H1 (cell line): ENCODE data around the gene TMEM151A. TPM values are rescaled to one million over a fixed set of nuclear protein-coding genes. Genes with fewer than 3 reads are reported as not detected.
A peak's percentile ranks its signal among the peaks of the same experiment; 100 is the strongest.

Experiments
- CTCF ChIA-PET: fragments of 300-600 bp; sonication (Branson Sonifier 250); formaldehyde crosslinking; loops from one replicate; lab custom pipeline; 2021; ENCODE audit not compliant: partially characterized antibody; lab: Charles Lee
- POLR2A ChIA-PET: fragments of 300-600 bp; sonication (Branson Sonifier 250); formaldehyde crosslinking; loops from one replicate; lab custom pipeline; 2021; ENCODE audit warnings: inconsistent platforms; ENCODE audit not compliant: partially characterized antibody; lab: Charles Lee
- DNase-seq, 2 experiments: peaks; one replicate each; pipeline versions ENCODE4 v3.0.0 to v3.0.0-alpha.2; 2010 to 2022; ENCODE audit warnings: low spot score in 2 of 2, low read depth in 1 of 2, mixed read lengths in 1 of 2
- FAIRE-seq: peaks from 2 replicates; lab custom pipeline; 2011; peaks lifted over from hg19 to GRCh38; lab: Jason Lieb, UNC
- H2AFZ ChIP-seq: 2 replicates; pipeline ENCODE4 v1.8.1; 2012; ENCODE audit warnings: low read length, inconsistent platforms
- H2AK5ac ChIP-seq: 2 replicates; pipeline ENCODE4 v1.6.1; 2013; ENCODE audit warnings: low read depth, low read length
- H2BK120ac ChIP-seq: replicated peaks from 2 replicates; pipeline ENCODE3; 2013; ENCODE audit warnings: low read depth, low read length, inconsistent platforms
- H2BK12ac ChIP-seq: 2 replicates; pipeline ENCODE4 v1.6.1; 2013; ENCODE audit warnings: low read depth, low read length
- H2BK15ac ChIP-seq: 2 replicates; pipeline ENCODE4 v1.6.1; 2013; ENCODE audit warnings: low read length
- H2BK20ac ChIP-seq: 2 replicates; pipeline ENCODE4 v1.6.1; 2013; ENCODE audit warnings: low read length
- H2BK5ac ChIP-seq: 2 replicates; pipeline ENCODE4 v1.6.1; 2013; ENCODE audit warnings: low read depth, low read length
- H3K14ac ChIP-seq: 2 replicates; pipeline ENCODE4 v1.6.1; 2013; ENCODE audit warnings: inconsistent platforms; ENCODE audit not compliant: insufficient read length
- H3K18ac ChIP-seq: 2 replicates; pipeline ENCODE4 v1.6.1; 2013; ENCODE audit warnings: low read length; ENCODE audit errors: extremely low read depth
- H3K23ac ChIP-seq: 2 replicates; pipeline ENCODE4 v1.6.1; 2013; ENCODE audit warnings: inconsistent platforms; ENCODE audit not compliant: insufficient read length
- H3K23me2 ChIP-seq: 2 replicates; pipeline ENCODE4 v1.6.1; 2013; ENCODE audit warnings: low read depth, low read length
- H3K27ac ChIP-seq: 2 replicates; pipeline ENCODE4 v1.6.1; 2011; ENCODE audit warnings: low read depth, low read length, inconsistent platforms
- H3K27me3 ChIP-seq, 4 experiments: replicated peaks in 1 of 4; 1 replicate in 1 of 4; 2 replicates in 3 of 4; pipeline versions ENCODE4 v1.6.1 to v1.8.1; 2011 to 2013; ENCODE audit warnings: low read length in 3 of 4, mild to moderate bottlenecking in 3 of 4, inconsistent platforms in 2 of 4, mixed read lengths in 2 of 4, moderate library complexity in 1 of 4; ENCODE audit not compliant: control insufficient read depth in 3 of 4, insufficient read depth in 3 of 4; ENCODE audit errors: extremely low read depth in 1 of 4
- H3K36me3 ChIP-seq, 4 experiments: 2 replicates each; pipeline versions ENCODE4 v1.6.1 to v1.8.1; 2011 to 2013; ENCODE audit warnings: mild to moderate bottlenecking in 4 of 4, low read length in 3 of 4, moderate library complexity in 2 of 4, control low read depth in 1 of 4, inconsistent platforms in 1 of 4; ENCODE audit not compliant: insufficient read depth in 4 of 4, control insufficient read depth in 2 of 4
- H3K4ac ChIP-seq: replicated peaks from 2 replicates; pipeline ENCODE3; 2013; ENCODE audit warnings: low read length, low read depth, mixed read lengths, inconsistent platforms; ENCODE audit not compliant: insufficient read length
- H3K4me1 ChIP-seq, 4 experiments: replicated peaks in 1 of 4; 1 replicate in 1 of 4; 2 replicates in 3 of 4; pipeline versions ENCODE4 v1.6.1 to v1.8.1; 2011 to 2013; ENCODE audit warnings: low read length in 3 of 4, inconsistent platforms in 2 of 4, mixed read lengths in 1 of 4; ENCODE audit not compliant: insufficient read depth in 4 of 4, control insufficient read depth in 3 of 4
- H3K4me2 ChIP-seq, 2 experiments: 2 replicates each; pipeline versions ENCODE4 v1.6.1 to v1.8.1; 2011 to 2013; ENCODE audit warnings: low read depth in 2 of 2, low read length in 2 of 2, control low read depth in 1 of 2, inconsistent platforms in 1 of 2, mild to moderate bottlenecking in 1 of 2; ENCODE audit not compliant: insufficient read depth in 1 of 2
- H3K4me3 ChIP-seq, 4 experiments: fragments of 200-600, 300-600 bp in 1 of 4; sonication (generic), shearing (Covaris generic), sonication (Bioruptor Twin) in 1 of 4; 2 replicates each; pipeline versions ENCODE4 v1.5.1 to v1.8.1; 2011 to 2016; ENCODE audit warnings: low read length in 4 of 4, low read depth in 3 of 4, control low read depth in 2 of 4, inconsistent platforms in 2 of 4, mild to moderate bottlenecking in 2 of 4, mixed read lengths in 1 of 4, moderate library complexity in 1 of 4; ENCODE audit not compliant: insufficient read depth in 2 of 4; ENCODE audit errors: extremely low read depth in 1 of 4
- H3K56ac ChIP-seq: replicated peaks from 2 replicates; pipeline ENCODE3; 2013; ENCODE audit warnings: low read depth, mild to moderate bottlenecking, mixed read lengths, low read length, inconsistent platforms; ENCODE audit not compliant: insufficient read length
- H3K79me1 ChIP-seq: 2 replicates; pipeline ENCODE4 v1.6.1; 2013; ENCODE audit warnings: low read depth, low read length, control low read depth
- H3K79me2 ChIP-seq, 2 experiments: 2 replicates each; pipeline versions ENCODE4 v1.6.1 to v1.8.1; 2012 to 2013; ENCODE audit warnings: low read length in 2 of 2, mild to moderate bottlenecking in 2 of 2, inconsistent platforms in 1 of 2; ENCODE audit not compliant: insufficient read depth in 2 of 2, control insufficient read depth in 1 of 2
- H3K9ac ChIP-seq, 4 experiments: replicated peaks in 1 of 4; 1 replicate in 1 of 4; 2 replicates in 3 of 4; pipeline versions ENCODE4 v1.6.1 to v1.8.1; 2011 to 2013; ENCODE audit warnings: low read depth in 3 of 4, low read length in 3 of 4, control low read depth in 2 of 4, mild to moderate bottlenecking in 2 of 4, moderate library complexity in 2 of 4, inconsistent platforms in 1 of 4; ENCODE audit errors: extremely low read depth in 1 of 4
- H3K9me3 ChIP-seq, 2 experiments: 2 replicates each; pipeline versions ENCODE4 v1.6.1 to v1.8.1; 2012 to 2013; ENCODE audit warnings: mild to moderate bottlenecking in 2 of 2, moderate library complexity in 2 of 2, control low read depth in 1 of 2, inconsistent platforms in 1 of 2, low read depth in 1 of 2, low read length in 1 of 2, mixed read lengths in 1 of 2; ENCODE audit not compliant: insufficient read depth in 2 of 2
- H4K20me1 ChIP-seq, 2 experiments: replicated peaks in 1 of 2; 2 replicates each; pipeline versions ENCODE3 to v1.8.1; 2011 to 2013; ENCODE audit warnings: inconsistent platforms in 2 of 2, low read length in 2 of 2, mild to moderate bottlenecking in 1 of 2; ENCODE audit not compliant: insufficient read depth in 2 of 2, control insufficient read depth in 1 of 2
- H4K5ac ChIP-seq: 2 replicates; pipeline ENCODE4 v1.6.1; 2013; ENCODE audit warnings: low read length, low read depth, mixed read lengths, inconsistent platforms; ENCODE audit not compliant: insufficient read length
- H4K8ac ChIP-seq: 2 replicates; pipeline ENCODE4 v1.8.0; 2013; ENCODE audit warnings: mild to moderate bottlenecking, moderate library complexity, low read length, inconsistent platforms; ENCODE audit not compliant: insufficient read depth; ENCODE audit errors: extremely low read depth
- H4K91ac ChIP-seq: replicated peaks from 2 replicates; pipeline ENCODE3; 2013; ENCODE audit warnings: low read length, mixed read lengths, inconsistent platforms; ENCODE audit not compliant: insufficient read length
- CBX8 ChIP-seq: fragments of 300-800, 300-1000 bp; sonication (generic); IDR thresholded peaks from 2 replicates; pipeline ENCODE4 v1.7.1; 2016; ENCODE audit warnings: low read depth, low read length, borderline replicate concordance
- CHD2 ChIP-seq: IDR thresholded peaks from 2 replicates; pipeline ENCODE4 v1.6.1; 2012; ENCODE audit warnings: low read length, improper control_type of control experiment
- HDAC2 ChIP-seq, 2 experiments: fragments of 300-600 bp in 1 of 2; sonication (generic) in 1 of 2; IDR thresholded peaks; 2 replicates each; pipeline ENCODE4 v1.6.1; 2011 to 2012; ENCODE audit warnings: low read depth in 2 of 2, low read length in 2 of 2, mild to moderate bottlenecking in 2 of 2, moderate library complexity in 2 of 2, borderline replicate concordance in 1 of 2, inconsistent platforms in 1 of 2
- KDM1A ChIP-seq: fragments of 200-600, 300-600 bp; sonication (generic); IDR thresholded peaks from 2 replicates; pipeline ENCODE4 v1.7.1; 2016; ENCODE audit warnings: mild to moderate bottlenecking, low read length, borderline replicate concordance
- RBBP5 ChIP-seq: IDR thresholded peaks from 2 replicates; pipeline ENCODE4 v1.7.1; 2012; ENCODE audit warnings: low read depth, mild to moderate bottlenecking, inconsistent platforms, low read length, moderate library complexity, borderline replicate concordance
- RNF2 ChIP-seq: fragments of 200-900, 300-1000 bp; sonication (generic); IDR thresholded peaks from 2 replicates; pipeline ENCODE4 v1.7.1; 2016; ENCODE audit warnings: borderline replicate concordance, low read depth, mild to moderate bottlenecking, antibody characterized with exemption, low read length; ENCODE audit not compliant: poor library complexity, severe bottlenecking; ENCODE audit errors: missing control alignments
- SIN3A ChIP-seq, 2 experiments: IDR thresholded peaks in 1 of 2; conservative IDR thresholded peaks in 1 of 2; 2 replicates each; pipeline ENCODE4 v1.6.1; 2011 to 2012; ENCODE audit warnings: low read length in 2 of 2, improper control_type of control experiment in 1 of 2, low read depth in 1 of 2, mild to moderate bottlenecking in 1 of 2
- SP4 ChIP-seq: IDR thresholded peaks from 2 replicates; pipeline ENCODE4 v1.6.1; 2012; ENCODE audit warnings: low read length, inconsistent platforms
- SRF ChIP-seq: IDR thresholded peaks from 2 replicates; pipeline ENCODE4 v1.6.1; 2011; ENCODE audit warnings: mild to moderate bottlenecking, low read depth, low read length, moderate library complexity
- WGBS, 2 experiments: shearing (Covaris generic) in 1 of 2; methylation state at CpG; one replicate each; pipeline versions ENCODE4 v1.1.6 to v1.1.7; 2013 to 2015; ENCODE audit warnings: low lambda C conversion rate in 2 of 2, mixed read lengths in 2 of 2, inconsistent platforms in 1 of 2, low coverage in 1 of 2, missing lambda C conversion rate in 1 of 2; ENCODE audit not compliant: insufficient replicate concordance in 2 of 2, insufficient coverage in 1 of 2, insufficient read length in 1 of 2; ENCODE audit errors: extremely low coverage in 1 of 2, missing lambda C conversion rate in 1 of 2; 5-methylcytosine and 5-hydroxymethylcytosine counted together
- polyA plus RNA-seq, 7 experiments: library from polyadenylated mRNA; depleted of rRNA in 3 of 7; stranded (reverse) in 5 of 7; unstranded in 2 of 7; fragments of >200 nt in 5 of 7; fragments of 200-250 nt in 2 of 7; gene quantifications; 1 replicate in 5 of 7; 2 replicates in 1 of 7; 4 replicates in 1 of 7; pipeline versions ENCODE4 v1.2.1 to v1.2.3, GENCODE V29; 2011 to 2013; ENCODE audit warnings: missing spikeins in 2 of 7, mixed read lengths in 2 of 7
- total RNA-seq: library from RNA; stranded (reverse); fragmentation: NEBNext Ultra II Directional; extraction: Animal tissue kit (Norgen Biotek cat#: 25700); gene quantifications from 2 replicates; pipeline ENCODE4 v1.2.1, GENCODE V29; 2021
- TF ChIP-seq, protein P1 (sequence below): IDR thresholded peaks from 2 replicates; pipeline ENCODE4 v1.6.1; 2012; ENCODE audit warnings: low read length, inconsistent platforms

Gene TMEM151A
- total and polyA plus RNA-seq, 2 of the 8 experiments (the other 6 are each of a cell fraction or from before 2014, with no cell fraction given): 3.2 TPM

GRCh38 chr11:66291303-66291705, 390 bp upstream of the TMEM151A start:
- no peak overlapping the region for H3K27ac ChIP-seq
- H3K36me3 ChIP-seq: no peaks in the 10 kb centered on the region
- no peak overlapping the region for H3K23ac ChIP-seq
- no peak overlapping the region for H2BK15ac ChIP-seq
- no peak overlapping the region for H2BK5ac ChIP-seq
- no peak overlapping the region for H4K91ac ChIP-seq
- no peak overlapping the region for H3K9ac ChIP-seq
- H2BK20ac ChIP-seq: no peak overlapping the region
- H3K23me2 ChIP-seq: peaks cover 12% of the 10 kb centered on the region; the same call in 1 of the 2 replicates
- peaks cover 0 to 21% (median 6%) of the 10 kb centered on the region in 4 experiments; a peak in 5 of 7 replicates for H3K4me1 ChIP-seq
- 20% methylated on average over 16 of the region's 16 CpGs; no CpG with 5 or more reads in 1 of the 2 experiments for WGBS, 2 experiments
- H2AK5ac ChIP-seq: no peak overlapping the region
- H3K14ac ChIP-seq: no peak overlapping the region
- H2AFZ ChIP-seq: no peak overlapping the region
- no peak overlapping the region for H3K4ac ChIP-seq
- FAIRE-seq (no peak), DNase-seq (peak in 1 of 2 experiments; percentile 57)
- H3K56ac ChIP-seq: no peak overlapping the region
- H4K20me1 ChIP-seq: peaks cover 4 to 10% of the 10 kb centered on the region in 2 experiments
- H4K8ac ChIP-seq: no peak overlapping the region; the same call in 1 of the 2 replicates
- POLR2A ChIA-PET: interaction anchor here (0.6 to 4.5 kb wide), 9 partner anchors 8 to 79 kb away, joined by 3 to 29 read pairs (median 4); no protein-coding TSS in a partner anchor
- H3K4me2 ChIP-seq: peak overlapping the region; percentile 43 to 75
- peaks cover 0 to 9% of the 10 kb centered on the region in 2 experiments; a peak in 1 of 4 replicates for H3K79me2 ChIP-seq
- no peak overlapping the region for H3K18ac ChIP-seq
- CTCF ChIA-PET: interaction anchor here (0.6 to 6.9 kb wide), 7 partner anchors 9 to 1026 kb away, joined by 3 to 57 read pairs (median 4); no protein-coding TSS in a partner anchor
- no peak overlapping the region for H4K5ac ChIP-seq
- H3K27me3 ChIP-seq: peaks cover 2 to 28% (median 18%) of the 10 kb centered on the region in 4 experiments
- H3K9me3 ChIP-seq: no peaks in the 10 kb centered on the region
- peak overlapping the region; percentile 40 to 76 (median 49) for H3K4me3 ChIP-seq
- no peak overlapping the region for H2BK120ac ChIP-seq
- H3K79me1 ChIP-seq: peaks cover 6% of the 10 kb centered on the region; the same call in 1 of the 2 replicates
- peak overlapping the region; percentile 43; the same call in 1 of the 2 replicates for H2BK12ac ChIP-seq
- no peak for TF ChIP-seq RNF2
- peak; percentile 94 for TF ChIP-seq KDM1A
- no peak for TF ChIP-seq SRF
- no peak for TF ChIP-seq SP4
- TF ChIP-seq, protein P1, sequence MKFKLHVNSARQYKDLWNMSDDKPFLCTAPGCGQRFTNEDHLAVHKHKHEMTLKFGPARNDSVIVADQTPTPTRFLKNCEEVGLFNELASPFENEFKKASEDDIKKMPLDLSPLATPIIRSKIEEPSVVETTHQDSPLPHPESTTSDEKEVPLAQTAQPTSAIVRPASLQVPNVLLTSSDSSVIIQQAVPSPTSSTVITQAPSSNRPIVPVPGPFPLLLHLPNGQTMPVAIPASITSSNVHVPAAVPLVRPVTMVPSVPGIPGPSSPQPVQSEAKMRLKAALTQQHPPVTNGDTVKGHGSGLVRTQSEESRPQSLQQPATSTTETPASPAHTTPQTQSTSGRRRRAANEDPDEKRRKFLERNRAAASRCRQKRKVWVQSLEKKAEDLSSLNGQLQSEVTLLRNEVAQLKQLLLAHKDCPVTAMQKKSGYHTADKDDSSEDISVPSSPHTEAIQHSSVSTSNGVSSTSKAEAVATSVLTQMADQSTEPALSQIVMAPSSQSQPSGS: no peak
- TF ChIP-seq CHD2: no peak
- TF ChIP-seq SIN3A (conservative IDR thresholded peaks at IDR 0.05 in 1 of 2, IDR thresholded peaks at IDR 0.05 in 1 of 2; ENCODE audit: low read depth in 1 of 2, low read length in 2 of 2): no peak
- TF ChIP-seq HDAC2 (IDR thresholded peaks at IDR 0.05; ENCODE audit: borderline replicate concordance in 1 of 2, low read depth in 2 of 2, low read length in 2 of 2): peak in 1 of 2 experiments; percentile 51; a peak in 1 of 4 replicates
- TF ChIP-seq CBX8: no peak
- TF ChIP-seq RBBP5: 0 out of 2 replicates have a peak, but pooled peaks have one; percentile 0
